Measurements from ENCODE around the gene NINL.

NINL gene

GRCh38 chr20:25439328-25439727, 146.0 kb downstream of the NINL start:
- no peak overlapping the region for H3K4me3 ChIP-seq (ENCODE audit: low read depth, low read length)
- no peak for TF ChIP-seq CTCF (conservative IDR thresholded peaks at IDR 0.05; ENCODE audit: low read depth, low read length)
- no peak for DNase-seq (ENCODE audit: low read depth)

- H3K4me3 ChIP-seq (ENCODE audit: low read depth, low read length): no peak overlapping the region
- no peak for TF ChIP-seq CTCF (conservative IDR thresholded peaks at IDR 0.05; ENCODE audit: low read depth, low read length)
- DNase-seq (ENCODE audit: low read depth): peak; percentile 33
Measured at GRCh38 chr20:25437153-25437581, 148.2 kb downstream of the NINL start.

GRCh38 chr20:25424536-25424935, 160.8 kb downstream of the NINL start:
- no peak for DNase-seq (ENCODE audit: low read depth)
- no peak overlapping the region for H3K4me3 ChIP-seq (ENCODE audit: low read depth, low read length)
- TF ChIP-seq CTCF (conservative IDR thresholded peaks at IDR 0.05; ENCODE audit: low read depth, low read length): no peak

GRCh38 chr20:25422032-25422431, 163.3 kb downstream of the NINL start:
- no peak for DNase-seq (ENCODE audit: low read depth)
- H3K4me3 ChIP-seq (ENCODE audit: low read depth, low read length): no peak overlapping the region
- no peak for TF ChIP-seq CTCF (conservative IDR thresholded peaks at IDR 0.05; ENCODE audit: low read depth, low read length)

GRCh38 chr20:25421102-25421501, 164.2 kb downstream of the NINL start:
- H3K4me3 ChIP-seq (ENCODE audit: low read depth, low read length): no peak overlapping the region
- TF ChIP-seq CTCF (conservative IDR thresholded peaks at IDR 0.05; ENCODE audit: low read depth, low read length): no peak
- no peak for DNase-seq (ENCODE audit: low read depth)

GRCh38 chr20:25418776-25419175, 166.6 kb downstream of the NINL start:
- H3K4me3 ChIP-seq (ENCODE audit: low read depth, low read length): no peak overlapping the region
- TF ChIP-seq CTCF (conservative IDR thresholded peaks at IDR 0.05; ENCODE audit: low read depth, low read length): no peak
- DNase-seq (ENCODE audit: low read depth): peak; percentile 60

GRCh38 chr20:25408890-25409289, 176.4 kb downstream of the NINL start:
- H3K4me3 ChIP-seq (ENCODE audit: low read depth, low read length): no peak overlapping the region
- TF ChIP-seq CTCF (conservative IDR thresholded peaks at IDR 0.05; ENCODE audit: low read depth, low read length): no peak

More at GRCh38 chr20:25408890-25409289, 176.4 kb downstream of the NINL start:
- no peak for DNase-seq (ENCODE audit: low read depth)
